ENCODE results near the gene AHDC1.

GRCh38 chr1:27572019-27572678, 31.8 kb downstream of the AHDC1 start:
- TF ChIP-seq CTCF (tag by site-specific recombination; IDR thresholded peaks at IDR 0.05) (no peak), PRDM10 (tag by site-specific recombination; IDR thresholded peaks at IDR 0.05) (no peak)
